GDM1 (cell line): ENCODE results near the gene PLEK2.
A peak's percentile ranks its signal among the peaks of the same experiment; 100 is the strongest.
"Not testable (repeated sequence)": the region's sequence is repeated elsewhere in the genome, so short reads cannot be mapped to it uniquely, and the experiment has no call there.

ENCODE experiments used
- DNase-seq: peaks from one replicate; lab custom pipeline; 2025; lab: John Stamatoyannopoulos, UW

Gene PLEK2

GRCh38 chr14:67428501-67429031 is 16.6 kb upstream of the PLEK2 start:
- DNase-seq, result no peak

DNA sequence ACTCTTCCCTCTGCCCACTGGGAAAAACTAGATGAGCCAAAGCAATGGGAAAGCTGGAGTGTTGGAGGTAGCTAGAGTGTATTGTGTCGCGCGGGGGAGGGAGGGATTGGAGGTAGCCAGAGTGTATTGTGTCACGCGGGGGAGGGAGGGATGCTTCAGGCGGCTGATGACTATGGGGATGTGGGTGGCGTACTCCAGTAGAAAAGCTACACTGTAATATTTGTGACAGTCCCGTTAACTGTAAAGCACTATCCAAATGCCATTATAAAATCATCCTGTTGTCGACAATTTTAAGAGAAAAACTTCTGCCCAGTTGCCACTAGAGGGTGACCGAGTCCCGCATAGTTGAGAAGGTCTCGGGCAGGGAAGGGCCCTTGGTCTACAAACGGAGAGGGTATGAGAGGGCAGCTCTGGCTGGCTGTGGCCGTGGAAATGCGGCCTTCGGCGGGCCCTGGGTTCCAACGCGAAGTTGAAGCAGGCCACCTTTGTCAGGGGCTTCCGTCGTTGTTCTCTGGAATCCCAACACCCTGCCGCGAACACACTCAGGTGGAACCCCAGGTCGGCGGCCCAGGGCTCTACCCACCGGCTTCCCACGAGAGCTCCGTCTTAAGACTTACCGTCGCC is 15.1 kb upstream of the PLEK2 start:
- peak; percentile 62 for DNase-seq

- DNase-seq, result no peak
Measured at GRCh38 chr14:67426161-67426560, 14.2 kb upstream of the PLEK2 start.

- DNase-seq, result no peak
Measured at GRCh38 chr14:67425608-67426007, 13.6 kb upstream of the PLEK2 start.

GRCh38 chr14:67424539-67424938 is 12.6 kb upstream of the PLEK2 start:
- no peak for DNase-seq

DNA sequence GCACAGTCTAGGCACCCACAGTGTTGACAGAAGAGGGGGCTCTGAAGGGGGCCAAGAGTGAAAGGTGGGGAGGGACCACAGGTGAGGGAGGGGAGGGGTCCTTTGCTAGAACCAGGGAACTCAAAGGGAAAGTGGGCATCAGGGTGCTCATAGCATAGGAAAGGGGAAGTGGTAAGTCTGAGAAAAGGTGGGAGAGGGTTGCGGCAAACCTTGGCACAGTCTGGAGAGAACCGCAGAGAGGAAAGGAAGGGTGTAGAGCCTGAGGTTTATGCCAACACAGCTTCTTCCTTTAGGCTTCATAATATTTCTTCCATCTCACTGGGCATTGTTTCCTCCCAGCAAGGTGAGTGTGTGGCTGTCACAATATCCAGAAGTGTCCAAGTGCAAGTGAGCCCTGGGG is 11.5 kb upstream of the PLEK2 start:
- peak; percentile 76 for DNase-seq

- no peak for DNase-seq
Measured at GRCh38 chr14:67421356-67422224, 9.6 kb upstream of the PLEK2 start.

GRCh38 chr14:67420102-67420739 is 8.3 kb upstream of the PLEK2 start:
- DNase-seq, result no peak

DNA sequence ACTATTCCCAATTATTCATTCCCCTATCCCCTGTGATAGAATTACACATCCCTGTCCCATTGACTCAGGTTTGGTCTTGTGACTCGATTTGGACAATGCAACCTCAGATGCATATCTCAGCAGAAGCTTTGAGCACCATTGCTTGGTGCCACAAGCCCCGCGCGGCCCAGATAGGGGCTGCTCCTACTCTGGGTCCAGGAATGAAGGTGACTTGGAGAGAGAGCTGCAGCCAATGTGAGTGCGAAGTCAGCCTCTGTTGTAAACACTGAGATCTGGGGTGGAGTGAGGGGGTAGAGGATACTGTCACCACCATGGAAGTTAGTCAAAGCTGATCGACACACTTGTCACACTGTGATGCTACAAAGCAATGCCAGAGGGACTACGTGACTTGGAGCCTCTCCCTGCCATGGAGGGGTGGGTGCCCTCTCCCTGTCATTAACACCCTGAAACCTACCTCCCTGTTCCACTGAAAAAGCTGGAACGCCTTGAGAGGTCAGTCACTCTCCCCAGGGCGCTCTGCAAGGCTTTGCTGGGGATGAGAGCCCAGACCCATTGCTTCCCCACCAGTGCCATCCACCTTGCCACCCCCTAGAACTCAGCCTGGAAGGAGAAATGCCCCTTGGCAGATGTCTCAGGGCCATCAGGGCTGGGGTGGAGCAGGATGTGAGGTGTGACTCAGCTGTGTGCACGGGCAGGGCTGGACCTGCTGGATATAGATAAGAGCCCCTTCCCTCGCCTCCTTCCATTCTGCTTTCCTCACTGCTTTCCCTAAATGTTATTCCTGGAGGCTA is 6.6 kb upstream of the PLEK2 start:
- no peak for DNase-seq

GRCh38 chr14:67417633-67418032 is 5.7 kb upstream of the PLEK2 start:
- no peak for DNase-seq

GRCh38 chr14:67416810-67417209 is 4.8 kb upstream of the PLEK2 start:
- DNase-seq, result no peak

DNA sequence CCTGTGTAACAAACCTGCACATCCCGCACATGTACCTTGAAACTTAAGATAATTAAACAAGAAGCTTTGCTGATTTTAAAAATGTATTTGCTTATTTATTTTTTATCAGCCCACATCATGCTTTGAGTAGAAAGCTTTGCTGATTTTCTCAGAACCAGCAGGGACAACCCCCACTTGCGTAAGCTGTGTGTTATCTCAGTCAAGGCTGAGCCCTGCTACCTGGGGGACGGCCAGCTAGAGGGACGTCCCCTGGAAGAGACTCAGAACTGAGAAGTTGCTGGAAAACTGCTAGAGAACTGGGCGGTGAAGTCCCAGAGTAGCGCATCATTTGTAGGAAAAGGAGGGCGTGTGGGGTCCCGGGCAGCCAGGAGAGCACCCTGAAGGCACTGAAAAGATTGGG is 4.1 kb upstream of the PLEK2 start:
- DNase-seq, result no peak

GRCh38 chr14:67415610-67416009 is 3.6 kb upstream of the PLEK2 start:
- not testable (repeated sequence) for DNase-seq

DNA sequence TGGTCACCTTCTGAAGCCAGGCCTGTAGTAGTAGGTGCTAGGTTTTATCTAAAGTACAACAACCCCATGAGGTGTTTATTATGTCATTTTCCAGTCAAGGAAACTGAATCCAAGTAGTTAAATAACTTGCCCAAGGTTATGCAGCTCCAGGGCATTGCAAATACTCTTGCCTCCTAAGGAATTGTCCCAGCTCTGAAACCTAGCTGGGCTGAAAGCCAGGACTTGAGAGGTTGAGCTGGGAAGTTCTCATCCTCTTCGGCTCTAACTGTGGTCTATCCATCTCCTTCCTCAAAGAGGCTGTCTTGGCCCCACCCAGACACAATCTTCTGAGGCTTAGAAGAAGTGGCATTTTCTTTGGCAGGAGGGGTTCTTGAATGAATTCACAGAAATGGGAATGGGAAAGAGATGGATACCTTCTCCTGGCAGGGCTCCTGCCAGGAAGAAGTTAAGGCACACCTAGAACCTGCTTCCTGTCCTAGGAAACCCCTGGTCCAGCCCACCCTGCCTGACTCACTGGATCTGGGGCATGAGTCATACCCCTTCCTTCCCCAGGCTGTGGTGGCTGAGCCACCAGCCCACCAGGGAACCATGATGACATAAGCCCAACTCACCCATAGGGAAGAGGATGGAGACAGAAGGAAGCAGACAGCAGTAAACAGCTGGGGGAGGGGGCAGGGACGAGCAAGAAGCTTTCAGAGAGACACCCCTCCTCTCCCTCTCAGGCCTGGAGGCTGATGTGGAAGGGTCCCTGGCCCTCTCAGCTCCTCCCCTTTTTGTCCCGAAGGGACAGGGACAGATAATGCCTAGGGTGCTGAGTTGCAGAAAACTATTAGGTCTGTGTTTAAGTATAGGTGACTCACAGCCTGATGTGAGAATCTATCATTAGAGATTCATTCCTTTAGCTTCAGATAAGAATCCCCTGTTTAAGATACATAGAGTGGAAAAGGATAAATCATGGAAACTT is 2.1 kb upstream of the PLEK2 start:
- DNase-seq, result peak; percentile 75

DNA sequence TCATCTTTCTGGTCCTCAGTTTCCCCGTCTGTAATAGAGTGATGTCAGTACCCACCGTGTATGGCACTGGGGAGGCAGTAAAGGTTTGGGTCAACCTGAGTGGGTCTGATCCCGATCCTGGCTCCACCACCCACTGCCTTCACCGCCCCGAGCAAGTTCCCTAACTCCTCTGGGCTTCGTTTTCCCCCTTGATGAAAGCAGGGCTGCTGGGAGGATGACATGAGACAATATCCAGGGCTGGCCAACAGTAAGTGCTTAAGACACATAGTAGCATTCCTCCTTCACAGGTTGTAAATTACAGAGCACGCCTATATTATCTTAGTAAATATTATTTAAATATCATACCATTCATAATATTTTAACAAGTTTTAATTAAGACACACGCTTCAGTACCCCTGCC is 595 bp downstream of the PLEK2 start:
- DNase-seq, result no peak

DNA sequence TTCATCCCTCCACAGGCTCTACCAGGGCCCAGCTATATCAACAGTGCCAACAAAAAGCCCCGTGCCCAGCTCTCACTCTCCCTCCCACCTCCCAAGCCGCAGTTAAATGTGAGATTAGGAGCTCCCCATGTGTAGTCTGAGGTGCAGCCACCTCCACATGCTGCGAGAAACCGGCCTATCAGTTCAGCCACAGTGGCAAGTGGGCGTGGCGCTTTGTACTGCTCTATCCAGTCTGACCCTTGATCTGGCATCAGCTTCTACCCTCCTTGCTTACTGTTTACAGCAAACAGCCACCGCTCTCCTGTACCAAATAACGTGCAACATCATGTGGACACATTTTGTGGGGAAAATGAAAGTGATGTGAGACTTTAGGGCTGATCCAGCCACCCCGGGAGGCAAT is 1.7 kb downstream of the PLEK2 start:
- no peak for DNase-seq

- no peak for DNase-seq
Measured at GRCh38 chr14:67409461-67409860, 2.5 kb downstream of the PLEK2 start.

DNA sequence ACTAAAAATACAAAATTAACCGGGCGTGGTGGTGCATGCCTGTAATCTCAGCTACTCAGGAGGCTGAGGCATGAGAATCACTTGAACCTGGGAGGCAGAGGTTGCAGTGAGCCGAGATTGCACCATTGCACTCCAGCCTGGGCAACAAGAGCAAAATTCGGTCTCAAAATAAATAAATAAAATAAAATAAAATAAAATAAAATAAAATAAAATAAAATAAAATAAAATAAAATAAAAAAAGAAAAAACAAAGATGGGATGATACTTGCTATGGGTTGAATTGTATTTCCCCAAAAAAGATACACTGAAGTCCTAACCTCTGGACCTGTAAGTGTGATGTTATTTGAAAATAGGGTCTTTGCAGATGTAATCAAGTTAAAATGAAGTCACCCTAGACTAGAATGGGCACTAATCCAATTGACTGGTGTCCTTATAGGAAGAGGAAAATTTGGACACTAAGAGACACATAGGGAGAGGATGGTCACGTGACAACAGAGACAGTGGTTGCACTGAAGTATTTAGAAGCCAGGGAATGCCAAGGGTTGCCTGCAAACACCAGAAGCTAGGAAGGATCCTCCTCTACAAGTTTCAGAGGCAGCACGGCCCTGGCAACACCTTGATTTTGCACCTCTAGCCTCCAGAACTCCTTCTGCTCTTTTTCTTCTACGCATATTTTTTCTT is 3.7 kb downstream of the PLEK2 start:
- DNase-seq, result not testable (repeated sequence)

GRCh38 chr14:67405771-67406170 is 6.2 kb downstream of the PLEK2 start:
- no peak for DNase-seq

DNA sequence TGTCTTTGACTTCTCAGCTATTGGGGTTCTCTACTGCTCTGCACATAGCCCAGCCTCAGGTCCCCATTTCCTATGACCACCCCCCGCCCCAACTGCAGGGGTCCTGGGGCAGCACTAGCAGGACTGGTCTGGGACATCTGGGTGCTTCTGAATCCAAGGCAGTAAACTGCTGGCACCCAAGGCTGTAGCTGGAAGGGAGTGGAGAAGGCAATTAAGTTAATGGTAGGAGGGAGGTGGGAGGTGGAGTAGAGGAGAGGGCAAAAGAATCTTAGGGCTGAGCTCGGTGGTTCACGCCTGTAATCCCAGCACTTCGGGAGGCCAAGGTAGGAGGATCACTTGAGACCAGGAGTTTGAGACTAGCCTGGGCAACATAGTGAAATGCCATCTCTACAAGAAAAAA is 11.5 kb downstream of the PLEK2 start:
- DNase-seq, result no peak
